ENCODE results near the gene CDK4. TPM values are rescaled to one million over a fixed set of nuclear protein-coding genes. Genes with fewer than 3 reads are reported as not detected.
"Not testable (repeated sequence)": the region's sequence is repeated elsewhere in the genome, so short reads cannot be mapped to it uniquely, and the experiment has no call there.

The CDK4 gene
- polyA plus RNA-seq, 10 donors = 119 to 210 (median 154) TPM

- DNase-seq = not testable (repeated sequence)
These were observed 22.5 kb upstream of the CDK4 start for GRCh38 chr12:57774634-57775033.

GRCh38 chr12:57772429-57773322 lies 20.6 kb upstream of the CDK4 start, which contains the start of gene EEF1AKMT3:
Gene EEF1AKMT3, plus strand, starts transcription at chr12:57772614. Its CDS starts 111 bp downstream, at chr12:57772725.
- peak; percentile 52 to 76 (median 69) for DNase-seq

DNA sequence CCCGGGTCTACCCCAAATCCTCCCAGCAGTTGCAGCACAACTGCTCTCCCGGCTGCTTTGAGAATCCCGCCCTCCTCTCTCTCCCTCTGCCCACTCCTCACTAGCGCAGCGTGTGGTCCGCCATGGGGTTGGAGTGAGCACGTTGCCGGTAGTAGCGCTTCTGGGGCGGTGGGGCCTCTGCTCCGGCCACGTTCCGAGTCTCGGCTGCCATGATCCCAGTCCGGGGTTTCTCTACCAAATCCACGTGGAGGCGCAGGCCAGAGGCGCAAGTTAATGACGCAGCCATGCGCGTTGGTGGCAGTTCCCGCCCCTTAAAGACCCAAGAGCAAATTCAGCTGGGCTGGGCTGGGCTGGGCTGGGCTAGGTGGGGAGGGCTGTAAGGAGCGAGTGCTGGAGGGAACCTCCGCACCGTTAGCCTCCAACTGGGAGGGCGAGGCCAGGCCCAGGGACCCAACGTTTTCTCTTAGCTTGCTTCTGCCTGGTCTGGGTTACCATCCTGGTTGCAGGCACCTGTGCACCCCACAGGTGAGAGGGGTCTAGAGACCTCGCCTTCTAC lies 19.8 kb upstream of the CDK4 start, which contains the start of gene METTL1:
METTL1 (minus strand) TSS at position 233 of the 556 bp plus-strand sequence; CDS start at position 211, 22 bp downstream.
- peak; percentile 97 to 100 (median 97) for DNase-seq

DNA sequence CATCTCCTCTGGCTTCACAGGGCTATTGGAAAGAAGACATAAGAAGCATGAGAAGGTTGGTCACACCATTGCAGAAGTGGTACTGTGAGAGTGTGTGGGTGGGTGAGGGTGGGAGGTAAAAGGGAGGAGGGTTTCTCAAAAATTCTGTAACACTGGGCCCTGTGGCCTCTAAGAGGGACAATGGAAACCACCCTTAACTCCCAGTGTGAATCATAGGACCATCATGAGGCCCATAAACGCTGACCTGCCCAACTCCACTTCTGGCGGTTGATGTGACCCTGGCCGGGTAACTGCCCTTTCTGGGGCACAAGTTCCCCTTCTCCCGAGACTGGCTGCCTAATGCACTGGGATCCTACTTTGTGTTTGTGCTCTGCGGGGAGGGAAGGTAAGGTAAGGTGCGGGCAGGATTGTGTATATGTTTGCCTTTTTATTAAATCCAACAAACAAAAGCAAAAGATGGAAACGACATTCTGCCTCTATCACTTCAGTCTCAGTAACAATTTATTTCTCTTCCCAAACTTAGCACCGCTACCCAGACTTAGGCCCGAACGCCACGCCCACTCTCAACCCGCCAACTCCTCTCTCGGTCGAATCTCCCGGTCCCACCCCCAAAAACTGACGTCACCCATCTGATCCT lies 19.2 kb upstream of the CDK4 start:
- peak in 2 of 3 donors; percentile 91 to 97 for DNase-seq

GRCh38 chr12:57770734-57771133 lies 18.6 kb upstream of the CDK4 start:
- no peak for DNase-seq

GRCh38 chr12:57769594-57769993 lies 17.5 kb upstream of the CDK4 start:
- DNase-seq = no peak

DNA sequence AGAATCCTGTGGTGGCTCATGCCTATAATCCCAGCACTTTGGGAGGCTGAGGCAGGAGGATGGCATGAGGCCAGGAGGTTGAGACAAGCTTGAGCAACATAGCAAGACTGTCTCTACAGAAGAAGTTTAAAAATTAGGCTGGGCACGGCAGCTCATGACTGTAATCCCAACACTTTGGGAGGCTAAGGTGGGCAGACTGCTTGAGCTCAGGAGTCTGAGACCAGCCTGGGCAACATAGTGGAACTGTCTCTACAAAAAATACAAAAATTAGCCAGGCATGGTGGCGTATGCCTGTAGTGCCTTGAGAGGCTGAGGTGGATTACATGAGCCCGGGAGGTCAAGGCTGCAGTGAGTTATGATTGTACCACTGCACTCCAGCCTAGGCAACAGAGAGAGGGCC lies 15.8 kb upstream of the CDK4 start:
- DNase-seq = no peak

DNA sequence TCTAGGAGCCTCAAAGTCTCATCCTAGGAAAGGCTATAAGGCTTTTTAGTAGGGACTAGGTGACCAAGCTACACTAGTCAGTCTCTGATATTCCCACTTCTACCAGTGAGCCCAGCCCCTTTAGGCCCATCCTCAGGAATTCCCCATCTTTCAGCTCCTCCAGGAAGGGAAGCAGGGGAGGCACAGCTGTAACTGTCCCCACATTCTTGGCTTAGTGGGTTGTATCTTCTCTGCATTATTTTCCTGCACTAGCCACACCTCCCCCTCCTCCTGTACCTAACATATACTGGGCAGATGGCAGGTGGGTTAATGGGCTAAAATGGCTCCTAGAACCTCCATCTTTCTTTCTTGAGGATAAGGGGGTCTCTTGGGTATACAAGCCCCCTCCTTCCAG lies 15.2 kb upstream of the CDK4 start:
- no peak for DNase-seq

GRCh38 chr12:57766464-57767304 lies 14.6 kb upstream of the CDK4 start, which contains the start of gene CYP27B1:
Gene CYP27B1, minus strand, starts transcription at chr12:57767078. Its CDS starts 37 bp downstream, at chr12:57767041.
- peak in 1 of 3 donors; percentile 32 for DNase-seq

- DNase-seq = peak in 1 of 3 donors; percentile 26
These were observed 13.8 kb upstream of the CDK4 start for GRCh38 chr12:57765698-57766463.

GRCh38 chr12:57765003-57765697 lies 13.0 kb upstream of the CDK4 start:
- peak in 1 of 3 donors; percentile 40 for DNase-seq

DNA sequence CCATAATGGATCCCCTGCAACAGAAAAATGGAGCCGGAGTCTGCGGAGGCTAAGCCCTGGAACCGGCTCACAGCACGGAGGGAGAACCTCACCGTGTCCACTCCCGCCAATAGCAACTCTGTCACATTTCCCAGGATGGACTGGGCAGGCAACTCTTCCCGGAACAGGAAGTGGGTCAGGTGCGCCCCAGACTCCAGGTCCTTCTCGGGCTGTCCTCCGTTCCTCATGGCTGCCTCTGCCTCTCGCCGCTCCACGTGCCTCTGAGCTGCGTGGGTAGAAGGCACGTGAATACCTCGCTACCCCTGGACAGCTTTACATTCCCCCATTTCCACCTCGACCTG lies 12.5 kb upstream of the CDK4 start:
- DNase-seq = no peak

GRCh38 chr12:57763881-57764661 lies 12.0 kb upstream of the CDK4 start:
- DNase-seq = no peak

DNA sequence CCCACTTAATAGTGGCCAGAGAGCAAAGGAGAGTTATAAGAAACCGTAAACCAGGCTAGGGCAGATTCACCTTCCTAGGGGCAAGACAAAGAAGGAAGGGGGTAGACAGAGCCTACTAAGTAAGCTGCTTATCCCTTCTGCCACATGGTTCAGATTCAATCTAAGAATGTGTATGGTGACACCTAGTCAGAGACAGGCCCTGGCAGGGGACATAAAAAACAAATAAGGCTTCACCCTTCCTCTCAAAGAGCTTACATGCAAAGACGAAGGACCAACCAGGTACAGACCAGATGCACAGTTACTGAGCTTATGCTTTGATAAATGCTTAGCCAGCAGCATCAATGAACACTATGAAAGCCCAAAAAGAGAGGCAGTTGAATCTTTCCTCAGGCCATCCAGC lies 10.4 kb upstream of the CDK4 start:
- no peak for DNase-seq

DNA sequence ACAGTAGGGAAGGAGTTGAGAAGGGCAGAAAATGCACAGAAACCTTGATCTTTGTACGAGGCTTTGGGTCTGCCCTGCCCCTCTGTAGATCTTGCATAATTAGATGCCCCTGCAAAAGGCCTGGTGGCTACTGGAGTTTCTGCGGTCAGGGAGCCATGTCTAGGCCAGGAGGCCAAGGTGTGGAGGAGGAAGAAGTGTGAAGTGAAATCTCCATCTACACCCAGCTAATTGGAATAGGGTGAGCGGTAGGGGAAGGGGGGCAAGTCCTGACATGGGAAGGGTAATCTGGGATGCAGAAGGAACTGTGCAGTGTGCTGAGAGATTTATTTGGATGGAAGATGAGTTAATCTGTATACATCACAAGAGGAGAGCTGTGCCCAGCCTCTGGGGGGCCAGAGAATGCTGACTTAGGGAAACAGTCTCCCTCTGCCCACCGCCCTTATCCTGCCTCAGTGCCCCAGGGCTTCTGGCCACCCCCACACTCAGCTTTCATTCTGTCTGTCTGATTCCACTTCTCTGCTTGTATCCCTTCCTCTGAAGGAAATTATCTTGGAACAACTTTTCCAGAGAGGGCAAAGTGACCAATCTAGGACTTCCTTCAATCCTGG lies 9.4 kb upstream of the CDK4 start:
- no peak for DNase-seq

GRCh38 chr12:57760347-57760982 lies 8.4 kb upstream of the CDK4 start:
- DNase-seq = peak in 1 of 3 donors; percentile 32

DNA sequence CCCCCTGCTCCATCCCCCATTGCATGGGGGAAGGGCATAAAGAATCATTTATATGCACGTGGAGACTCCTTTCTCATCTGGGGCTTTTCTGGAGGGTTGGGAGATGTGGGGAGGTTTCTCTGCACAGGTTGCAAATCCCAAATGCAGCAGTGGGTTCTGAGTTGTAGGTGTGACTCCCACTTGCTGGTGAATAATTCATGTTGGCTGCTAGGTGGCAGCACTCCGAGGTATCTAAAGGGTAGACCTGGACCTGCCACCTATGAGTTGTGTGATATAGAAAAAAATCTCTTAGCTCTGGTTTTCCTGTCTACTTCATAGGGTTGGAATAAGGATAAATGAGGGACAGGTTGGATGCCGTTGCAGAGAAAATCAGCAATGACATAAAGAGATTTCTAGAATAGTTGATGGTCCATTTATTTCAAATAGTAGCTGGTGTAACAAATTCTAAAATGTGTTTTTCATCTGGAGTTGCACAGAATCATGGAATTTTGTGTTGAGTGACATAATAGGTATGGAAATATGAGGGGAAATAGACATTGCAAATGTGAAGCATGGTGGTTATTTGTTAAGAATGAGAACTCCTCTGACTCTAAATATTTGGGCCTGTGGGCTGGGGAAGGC lies 7.4 kb upstream of the CDK4 start:
- no peak for DNase-seq
